DOHH2 (cell line): ENCODE results near the gene COL23A1.

Experiments used
- H3F3A ChIP-seq: fragments of 200-600 bp; sonication (generic), shearing (Covaris generic); 2 replicates; pipeline ENCODE4 v1.6.0; 2016; ENCODE audit warnings: antibody characterized with exemption, mild to moderate bottlenecking; ENCODE audit not compliant: control insufficient read depth, insufficient read depth
- H3K27ac ChIP-seq: fragments of 200-600 bp; sonication (generic); 2 replicates; pipeline ENCODE4 v1.5.1; 2014; ENCODE audit warnings: low read depth, mild to moderate bottlenecking, low read length, moderate library complexity
- H3K27me3 ChIP-seq: fragments of 200-600 bp; sonication (generic); 2 replicates; pipeline ENCODE4 v1.6.1; 2014; ENCODE audit warnings: mild to moderate bottlenecking, low read length, mixed read lengths; ENCODE audit not compliant: control insufficient read depth
- H3K36me3 ChIP-seq: fragments of 200-600 bp; sonication (generic); 2 replicates; pipeline ENCODE4 v1.6.1; 2014; ENCODE audit warnings: mild to moderate bottlenecking, low read length, moderate library complexity, mixed read lengths; ENCODE audit not compliant: control insufficient read depth
- H3K4me1 ChIP-seq: fragments of 200-600 bp; sonication (generic); 2 replicates; pipeline ENCODE4 v1.6.1; 2014; ENCODE audit warnings: mild to moderate bottlenecking, low read length, mixed read lengths; ENCODE audit not compliant: control insufficient read depth
- H3K4me2 ChIP-seq: fragments of 200-600 bp; sonication (generic); 2 replicates; pipeline ENCODE4 v1.6.0; 2014; ENCODE audit warnings: mild to moderate bottlenecking, low read length, moderate library complexity
- H3K4me3 ChIP-seq: fragments of 200-600 bp; sonication (generic); 2 replicates; pipeline ENCODE4 v1.5.1; 2014; ENCODE audit warnings: mild to moderate bottlenecking, low read length, mixed read lengths
- H3K79me2 ChIP-seq: fragments of 200-600 bp; sonication (generic); 2 replicates; pipeline ENCODE4 v1.6.1; 2014; ENCODE audit warnings: mild to moderate bottlenecking, low read length, mixed read lengths; ENCODE audit not compliant: control insufficient read depth
- H3K9me2 ChIP-seq: fragments of 200-600 bp; sonication (generic); replicated peaks from 2 replicates; pipeline ENCODE4 v1.6.1; 2014; ENCODE audit warnings: mild to moderate bottlenecking, low read length, mixed read lengths; ENCODE audit not compliant: control insufficient read depth
- H3K9me3 ChIP-seq: fragments of 200-600 bp; sonication (generic); 2 replicates; pipeline ENCODE4 v1.6.1; 2014; ENCODE audit warnings: antibody characterized with exemption, low read length, mixed read lengths; ENCODE audit not compliant: control insufficient read depth, insufficient read depth
- H4K20me1 ChIP-seq: fragments of 200-600 bp; sonication (generic); 2 replicates; pipeline ENCODE4 v1.6.0; 2014; ENCODE audit warnings: low read depth, mild to moderate bottlenecking, antibody characterized with exemption, low read length, moderate library complexity; ENCODE audit not compliant: control insufficient read depth, insufficient read depth
- EZH2phosphoT487 ChIP-seq: fragments of 200-600 bp; sonication (generic); IDR thresholded peaks from 2 replicates; pipeline ENCODE4 v1.6.1; 2017; ENCODE audit warnings: borderline replicate concordance, mild to moderate bottlenecking, antibody characterized with exemption, low read length, moderate library complexity, mixed read lengths
- TF ChIP-seq, protein P1 (sequence below): fragments of 200-600 bp; sonication (generic); IDR thresholded peaks from one replicate; pipeline ENCODE4 v1.5.1; 2014; ENCODE audit warnings: antibody characterized with exemption, mild to moderate bottlenecking, low read depth, low read length; ENCODE audit not compliant: poor library complexity, severe bottlenecking

Gene COL23A1

DNA sequence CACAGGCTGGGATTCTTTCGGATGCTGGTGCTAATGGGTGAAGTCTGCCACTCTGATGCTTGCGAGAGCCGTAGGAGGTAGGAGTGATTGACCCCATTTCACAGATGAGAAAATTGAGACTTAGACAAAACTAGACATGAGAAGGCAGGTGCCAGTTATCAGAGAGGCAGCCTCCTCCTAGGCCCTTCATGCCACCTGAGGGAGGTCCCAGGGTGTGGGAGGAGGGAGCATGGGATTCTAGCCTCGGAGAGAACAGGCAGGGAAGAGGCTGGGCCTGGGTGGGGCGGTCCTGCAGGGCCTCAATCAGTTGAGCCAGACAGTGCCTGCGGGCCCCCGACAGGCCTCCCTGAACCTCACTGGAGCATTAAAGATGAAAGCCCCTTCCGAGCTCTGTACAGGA is 112.4 kb downstream of the COL23A1 start:
- Histone ChIP-seq H4K20me1 (no peaks in the 10 kb centered on the region), H3K27me3 (no peaks in the 10 kb centered on the region), H3K9me3 (no peaks in the 10 kb centered on the region), H3K4me1 (no peaks in the 10 kb centered on the region), H3K27ac (no peak overlapping the region), H3K4me2 (no peak overlapping the region), H3F3A (no peaks in the 10 kb centered on the region), H3K4me3 (no peak overlapping the region), H3K36me3 (no peaks in the 10 kb centered on the region), H3K79me2 (no peaks in the 10 kb centered on the region), H3K9me2 (no peaks in the 10 kb centered on the region)
- TF ChIP-seq, protein P1, sequence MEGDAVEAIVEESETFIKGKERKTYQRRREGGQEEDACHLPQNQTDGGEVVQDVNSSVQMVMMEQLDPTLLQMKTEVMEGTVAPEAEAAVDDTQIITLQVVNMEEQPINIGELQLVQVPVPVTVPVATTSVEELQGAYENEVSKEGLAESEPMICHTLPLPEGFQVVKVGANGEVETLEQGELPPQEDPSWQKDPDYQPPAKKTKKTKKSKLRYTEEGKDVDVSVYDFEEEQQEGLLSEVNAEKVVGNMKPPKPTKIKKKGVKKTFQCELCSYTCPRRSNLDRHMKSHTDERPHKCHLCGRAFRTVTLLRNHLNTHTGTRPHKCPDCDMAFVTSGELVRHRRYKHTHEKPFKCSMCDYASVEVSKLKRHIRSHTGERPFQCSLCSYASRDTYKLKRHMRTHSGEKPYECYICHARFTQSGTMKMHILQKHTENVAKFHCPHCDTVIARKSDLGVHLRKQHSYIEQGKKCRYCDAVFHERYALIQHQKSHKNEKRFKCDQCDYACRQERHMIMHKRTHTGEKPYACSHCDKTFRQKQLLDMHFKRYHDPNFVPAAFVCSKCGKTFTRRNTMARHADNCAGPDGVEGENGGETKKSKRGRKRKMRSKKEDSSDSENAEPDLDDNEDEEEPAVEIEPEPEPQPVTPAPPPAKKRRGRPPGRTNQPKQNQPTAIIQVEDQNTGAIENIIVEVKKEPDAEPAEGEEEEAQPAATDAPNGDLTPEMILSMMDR: no peak
- TF ChIP-seq EZH2phosphoT487: no peak

DNA sequence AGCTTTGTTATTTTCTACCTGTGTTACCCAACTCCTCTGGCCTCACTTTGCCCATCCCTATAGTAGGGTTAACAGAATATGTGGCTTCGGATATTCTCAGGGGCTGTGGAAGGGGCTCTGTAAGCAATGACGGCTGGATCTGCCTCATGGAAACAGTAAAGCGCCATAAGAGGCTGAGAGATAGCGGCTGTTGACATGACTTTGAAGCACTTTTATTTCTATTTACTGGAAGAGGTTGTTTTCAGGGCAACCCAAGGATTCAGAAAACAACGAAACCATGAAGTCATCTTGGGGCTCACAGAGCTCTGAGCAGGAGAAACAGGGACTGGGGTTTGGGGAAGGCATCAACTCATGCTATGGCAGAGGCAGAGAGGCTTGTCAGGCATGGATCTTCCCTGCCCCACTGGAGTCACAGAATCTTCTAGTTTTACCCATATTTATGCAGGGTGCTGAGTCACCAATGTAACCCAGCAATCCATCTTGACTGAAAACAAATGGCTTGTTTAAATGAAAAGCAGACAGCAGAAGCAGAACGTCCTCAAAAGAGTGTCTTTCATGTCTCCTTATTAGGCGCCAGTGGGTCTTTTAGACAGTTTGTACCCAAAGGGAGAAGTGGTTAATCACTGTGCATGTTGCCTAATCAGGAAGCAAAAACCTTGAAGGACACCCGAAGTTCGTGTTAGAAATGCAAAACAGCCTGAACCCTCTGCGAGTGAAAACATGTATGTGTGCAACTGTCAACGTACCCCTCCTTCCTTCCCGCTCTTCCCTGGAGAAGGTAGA is 113.0 kb downstream of the COL23A1 start:
- Histone ChIP-seq H4K20me1 (no peaks in the 10 kb centered on the region), H3K27me3 (no peaks in the 10 kb centered on the region)

GRCh38 chr5:178476531-178476930 is 113.7 kb downstream of the COL23A1 start:
- TF ChIP-seq EZH2phosphoT487: no peak
- TF ChIP-seq, protein P1: no peak
- Histone ChIP-seq H3K36me3 (no peaks in the 10 kb centered on the region), H4K20me1 (no peaks in the 10 kb centered on the region), H3K27me3 (no peaks in the 10 kb centered on the region), H3K9me2 (no peaks in the 10 kb centered on the region), H3K27ac (no peak overlapping the region), H3F3A (no peaks in the 10 kb centered on the region), H3K4me2 (no peak overlapping the region), H3K9me3 (no peaks in the 10 kb centered on the region), H3K4me1 (no peaks in the 10 kb centered on the region), H3K79me2 (no peaks in the 10 kb centered on the region), H3K4me3 (no peak overlapping the region)

More for the DNA sequence above, 113.0 kb downstream of the COL23A1 start:
- TF ChIP-seq, protein P1: no peak
- no peak for TF ChIP-seq EZH2phosphoT487
- no peak overlapping the region for H3K27ac ChIP-seq
- H3K4me2 ChIP-seq: no peak overlapping the region
- H3K4me1 ChIP-seq: no peaks in the 10 kb centered on the region
- H3K4me3 ChIP-seq: no peak overlapping the region
- no peaks in the 10 kb centered on the region for H3K9me3 ChIP-seq
- no peaks in the 10 kb centered on the region for H3F3A ChIP-seq
- no peaks in the 10 kb centered on the region for H3K36me3 ChIP-seq
- no peaks in the 10 kb centered on the region for H3K79me2 ChIP-seq
- no peaks in the 10 kb centered on the region for H3K9me2 ChIP-seq
